Stimulated activated naive B cell treated with anti-CD40 and anti-IgM and Interleukin-4, amounts not matched to agents 10 μg/mL and 1 μg/mL and 100 μg/mL, for 72 hours (primary cell): ENCODE data around the gene XPR1.

Experiments used
- ATAC-seq, 2 donors: fragments of 150-1000 bp; cut with Tn5 transposase; replicated peaks; 2 replicates each; pipeline ENCODE4 v1.10.0; 2021; ENCODE audit warnings: moderate library complexity in 1 of 2
- DNase-seq: peaks from one replicate; pipeline ENCODE4 v3.0.0; 2021
- H3K27ac Mint-ChIP-seq: one replicate; pipeline ENCODE4 v1.8.0; 2022; ENCODE audit warnings: mild to moderate bottlenecking, mixed read lengths
- H3K27me3 Mint-ChIP-seq, 2 donors: one replicate each; pipeline ENCODE4 v1.8.0; 2022; ENCODE audit warnings: mixed read lengths in 2 of 2
- H3K36me3 Mint-ChIP-seq, 2 donors: one replicate each; pipeline ENCODE4 v1.8.0; 2022; ENCODE audit warnings: mixed read lengths in 2 of 2, mild to moderate bottlenecking in 1 of 2
- H3K4me1 Mint-ChIP-seq, 2 donors: one replicate each; pipeline ENCODE4 v1.8.0; 2022; ENCODE audit warnings: mixed read lengths in 2 of 2, mild to moderate bottlenecking in 1 of 2
- H3K4me3 Mint-ChIP-seq, 2 donors: one replicate each; pipeline ENCODE4 v1.8.0; 2022; ENCODE audit warnings: mild to moderate bottlenecking in 2 of 2, mixed read lengths in 2 of 2, moderate library complexity in 1 of 2
- H3K9me3 Mint-ChIP-seq, 2 donors: one replicate each; pipeline ENCODE4 v1.8.0; 2022; ENCODE audit warnings: mixed read lengths in 2 of 2, mild to moderate bottlenecking in 1 of 2

XPR1 gene

DNA sequence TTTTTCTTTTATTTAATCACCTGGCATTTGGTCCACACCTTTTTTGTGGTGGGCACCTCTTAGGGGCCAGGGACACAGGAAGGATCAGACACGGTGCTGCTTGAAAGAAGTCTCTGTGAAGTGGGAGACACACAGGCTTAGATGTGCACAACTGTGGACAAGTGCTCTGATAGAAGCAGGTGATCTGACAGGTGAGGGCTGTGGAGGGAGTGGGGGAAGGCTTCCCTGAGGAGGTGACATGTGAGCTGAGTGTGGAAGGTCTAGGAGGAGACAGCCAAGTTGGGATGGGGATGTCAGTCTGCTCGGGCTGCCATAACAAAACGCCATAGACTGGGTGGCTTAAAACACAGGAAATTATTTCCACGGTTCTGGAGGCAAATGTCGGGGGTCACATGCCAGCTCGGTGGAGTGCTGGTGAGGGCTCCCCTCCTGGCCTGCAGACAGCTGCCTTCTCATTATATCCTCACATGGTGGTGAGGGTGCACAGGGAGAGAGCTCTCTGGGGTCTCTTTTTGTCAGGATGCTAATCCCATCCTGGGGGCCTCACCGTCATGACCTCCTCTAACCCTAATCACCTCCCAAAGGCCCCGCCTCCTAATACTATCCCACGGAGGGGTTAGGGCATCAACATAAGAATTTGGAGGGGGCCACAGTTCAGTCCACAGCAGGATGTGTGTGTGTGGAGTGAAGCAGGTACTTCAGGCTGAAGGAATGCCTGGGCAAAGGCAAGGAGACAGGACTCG lies 275.7 kb downstream of the XPR1 start:
- H3K4me3 Mint-ChIP-seq, result no peak overlapping the region
- ATAC-seq (no peak), DNase-seq (no peak)
- no peak overlapping the region for H3K27ac Mint-ChIP-seq
- peaks cover 4 to 21% of the 10 kb centered on the region in 2 donors for H3K4me1 Mint-ChIP-seq
- H3K36me3 Mint-ChIP-seq, result peaks cover 0 to 3% of the 10 kb centered on the region in 2 donors
- H3K27me3 Mint-ChIP-seq, result peaks cover 16 to 35% of the 10 kb centered on the region in 2 donors
- H3K9me3 Mint-ChIP-seq, result peaks cover 2 to 4% of the 10 kb centered on the region in 2 donors

DNA sequence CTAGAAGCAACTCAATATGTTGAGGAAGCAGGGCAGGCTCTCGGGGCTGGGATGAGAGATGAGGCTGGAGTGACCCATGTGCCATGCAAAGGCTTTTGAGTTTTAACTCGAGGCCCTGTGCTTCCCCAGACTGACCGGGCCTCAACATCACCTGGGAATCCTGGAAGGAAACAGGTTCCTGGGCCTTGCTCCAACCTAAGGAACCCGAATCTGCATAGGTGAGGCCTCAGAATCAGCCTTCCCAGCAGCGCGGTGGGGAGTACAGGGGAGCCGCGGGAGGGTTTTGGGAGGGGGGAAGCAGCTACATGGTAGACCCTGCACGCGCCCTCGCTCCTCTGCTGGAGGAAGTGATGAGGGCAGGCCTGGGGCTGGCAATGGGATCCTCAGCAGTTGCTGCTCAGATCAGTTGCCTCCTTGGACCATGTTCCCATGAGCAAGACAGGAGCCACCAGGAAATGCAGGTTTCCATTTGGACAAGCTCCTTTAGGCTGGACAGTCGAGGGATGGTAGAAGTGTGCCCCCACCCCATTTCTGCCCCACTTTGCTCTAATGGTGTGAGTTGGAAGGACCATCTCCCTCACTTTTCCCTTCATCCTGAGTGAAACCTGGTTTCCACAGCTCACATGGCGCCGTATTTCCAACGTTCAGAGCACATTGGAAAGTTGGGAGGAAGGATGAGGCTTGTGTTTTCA lies 276.4 kb downstream of the XPR1 start:
- Mint-ChIP-seq H3K4me3 (no peak overlapping the region), H3K9me3 (peaks cover 2 to 4% of the 10 kb centered on the region in 2 donors), H3K36me3 (peaks cover 0 to 3% of the 10 kb centered on the region in 2 donors), H3K27ac (no peak overlapping the region), H3K27me3 (peaks cover 16 to 35% of the 10 kb centered on the region in 2 donors), H3K4me1 (peaks cover 4 to 21% of the 10 kb centered on the region in 2 donors)
- ATAC-seq, result no peak
- no peak for DNase-seq

DNA sequence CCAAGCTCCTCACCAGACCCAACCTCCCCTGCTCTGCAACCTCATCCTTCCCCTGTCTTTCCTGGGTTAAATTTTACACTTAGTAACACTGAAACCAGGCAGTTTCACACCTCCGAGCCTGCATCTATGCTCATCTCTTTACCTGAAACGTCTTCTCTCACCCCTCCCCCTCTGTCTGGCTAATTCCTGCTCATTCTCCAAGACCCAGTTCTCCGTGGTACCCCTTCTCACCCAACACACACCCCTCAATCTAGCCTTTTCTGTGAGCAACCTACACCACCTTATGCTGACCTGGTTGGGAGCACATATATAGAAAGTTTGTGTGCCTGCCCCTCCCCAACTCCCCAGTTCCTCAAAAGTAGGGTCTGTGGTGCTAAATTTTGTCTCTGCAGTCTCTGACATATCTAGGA lies 277.2 kb downstream of the XPR1 start:
- Mint-ChIP-seq H3K36me3 (peaks cover 3% of the 10 kb centered on the region in 2 donors), H3K4me1 (peaks cover 4 to 26% of the 10 kb centered on the region in 2 donors), H3K4me3 (no peak overlapping the region), H3K27me3 (peaks cover 21 to 43% of the 10 kb centered on the region in 2 donors), H3K9me3 (peaks cover 2 to 4% of the 10 kb centered on the region in 2 donors), H3K27ac (no peak overlapping the region)
- DNase-seq (no peak), ATAC-seq (peak; percentile 54 to 55)

DNA sequence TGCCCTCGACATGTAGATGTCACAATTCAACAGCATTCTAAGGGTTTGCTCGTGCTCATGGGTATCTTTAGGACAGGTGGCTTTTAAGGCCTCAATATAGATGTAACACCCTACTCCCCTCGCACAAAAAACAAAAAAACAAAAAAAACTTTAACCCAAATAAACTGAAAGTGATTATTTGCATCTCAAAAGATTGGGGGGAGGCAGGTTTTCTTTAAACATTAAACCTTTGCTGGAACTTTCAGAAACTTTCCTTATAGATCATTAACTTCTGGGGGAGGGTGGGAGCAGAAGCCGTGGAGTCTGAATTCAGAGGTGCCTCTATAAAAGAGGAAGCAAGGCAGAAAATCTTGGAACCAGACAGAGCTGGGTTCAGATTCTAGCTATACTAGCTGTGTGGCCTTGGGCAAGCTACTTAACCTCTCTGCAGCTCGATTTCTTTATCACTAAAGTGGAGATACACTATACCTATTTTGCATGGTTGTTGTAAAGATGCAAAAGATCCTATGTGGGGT lies 277.7 kb downstream of the XPR1 start:
- DNase-seq (no peak), ATAC-seq (peak; percentile 46 to 53)
- H3K27me3 Mint-ChIP-seq, result peaks cover 21 to 42% of the 10 kb centered on the region in 2 donors
- H3K36me3 Mint-ChIP-seq, result peaks cover 2 to 3% of the 10 kb centered on the region in 2 donors
- peaks cover under 1 to 2% of the 10 kb centered on the region in 2 donors for H3K9me3 Mint-ChIP-seq
- peaks cover 4 to 26% of the 10 kb centered on the region in 2 donors for H3K4me1 Mint-ChIP-seq
- no peak overlapping the region for H3K27ac Mint-ChIP-seq
- no peak overlapping the region for H3K4me3 Mint-ChIP-seq

DNA sequence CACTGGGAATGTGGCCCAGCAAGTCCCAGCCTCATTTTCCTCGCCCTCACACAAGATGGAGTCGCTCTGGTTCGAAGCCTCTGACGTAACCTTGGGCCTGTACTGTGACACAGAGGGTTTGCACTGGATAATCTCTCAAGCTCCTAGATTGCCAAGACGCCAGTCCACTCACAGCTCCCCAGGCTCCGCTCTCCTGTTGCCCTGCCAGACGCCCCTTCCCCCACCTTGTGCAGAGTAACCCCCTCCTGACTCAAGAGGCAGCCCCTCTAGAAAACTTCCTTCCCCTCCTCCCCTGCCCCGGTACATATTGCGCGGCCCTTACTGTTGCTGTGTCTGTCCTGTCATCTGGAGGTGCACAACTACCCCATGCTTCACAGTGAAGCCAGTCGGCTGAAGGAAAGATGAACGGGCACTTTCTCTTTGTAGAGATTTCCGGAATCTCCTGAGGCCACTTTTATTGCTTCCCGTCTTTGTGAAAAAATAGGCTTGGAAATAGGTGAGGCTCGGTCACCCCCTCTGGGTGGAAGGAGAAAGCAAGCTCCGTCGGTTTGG lies 279.9 kb downstream of the XPR1 start:
- H3K27ac Mint-ChIP-seq, result no peak overlapping the region
- no peaks in the 10 kb centered on the region for H3K9me3 Mint-ChIP-seq
- ATAC-seq (no peak), DNase-seq (no peak)
- H3K27me3 Mint-ChIP-seq, result peaks cover 31 to 53% of the 10 kb centered on the region in 2 donors
- H3K4me3 Mint-ChIP-seq, result peak overlapping the region; percentile 59 to 76
- H3K4me1 Mint-ChIP-seq, result peaks cover 4 to 26% of the 10 kb centered on the region in 2 donors
- peaks cover 0 to 3% of the 10 kb centered on the region in 2 donors for H3K36me3 Mint-ChIP-seq

DNA sequence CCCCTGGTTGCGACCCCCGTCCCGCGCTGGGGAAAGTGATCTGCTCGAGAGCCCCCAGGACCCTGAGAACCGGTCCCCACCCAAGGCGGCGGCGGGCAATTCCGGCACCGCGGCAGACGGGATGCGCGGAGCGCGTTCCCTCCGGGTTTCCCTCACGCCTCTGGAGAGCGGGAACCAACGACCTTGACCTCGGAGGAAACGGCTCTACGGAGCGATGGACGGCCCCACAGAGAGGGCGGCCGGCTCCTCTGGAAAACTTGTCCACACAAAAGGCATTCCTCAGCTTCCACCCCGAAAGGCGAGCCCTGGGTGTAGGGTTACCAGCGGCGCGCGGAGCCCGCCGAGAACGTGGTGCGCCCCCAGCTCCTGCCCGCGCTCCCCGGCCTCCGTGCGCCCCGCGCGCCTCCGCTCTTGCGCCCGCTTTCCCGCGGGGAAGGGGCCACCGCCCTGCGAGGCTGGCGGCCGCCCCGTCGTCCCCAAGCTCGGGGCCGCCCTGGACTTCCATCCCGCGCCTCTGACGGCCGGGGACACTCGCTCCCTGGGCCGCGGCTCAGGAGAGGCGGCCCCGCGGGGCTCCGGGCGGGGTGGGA lies 280.5 kb downstream of the XPR1 start:
- Mint-ChIP-seq H3K4me1 (peaks cover 4 to 26% of the 10 kb centered on the region in 2 donors), H3K36me3 (peaks cover 0 to 3% of the 10 kb centered on the region in 2 donors), H3K9me3 (no peaks in the 10 kb centered on the region), H3K27ac (no peak overlapping the region), H3K27me3 (peaks cover 34 to 50% of the 10 kb centered on the region in 2 donors), H3K4me3 (peak overlapping the region; percentile 59 to 76)
- ATAC-seq (peak; percentile 29 to 33), DNase-seq (no peak)

DNA sequence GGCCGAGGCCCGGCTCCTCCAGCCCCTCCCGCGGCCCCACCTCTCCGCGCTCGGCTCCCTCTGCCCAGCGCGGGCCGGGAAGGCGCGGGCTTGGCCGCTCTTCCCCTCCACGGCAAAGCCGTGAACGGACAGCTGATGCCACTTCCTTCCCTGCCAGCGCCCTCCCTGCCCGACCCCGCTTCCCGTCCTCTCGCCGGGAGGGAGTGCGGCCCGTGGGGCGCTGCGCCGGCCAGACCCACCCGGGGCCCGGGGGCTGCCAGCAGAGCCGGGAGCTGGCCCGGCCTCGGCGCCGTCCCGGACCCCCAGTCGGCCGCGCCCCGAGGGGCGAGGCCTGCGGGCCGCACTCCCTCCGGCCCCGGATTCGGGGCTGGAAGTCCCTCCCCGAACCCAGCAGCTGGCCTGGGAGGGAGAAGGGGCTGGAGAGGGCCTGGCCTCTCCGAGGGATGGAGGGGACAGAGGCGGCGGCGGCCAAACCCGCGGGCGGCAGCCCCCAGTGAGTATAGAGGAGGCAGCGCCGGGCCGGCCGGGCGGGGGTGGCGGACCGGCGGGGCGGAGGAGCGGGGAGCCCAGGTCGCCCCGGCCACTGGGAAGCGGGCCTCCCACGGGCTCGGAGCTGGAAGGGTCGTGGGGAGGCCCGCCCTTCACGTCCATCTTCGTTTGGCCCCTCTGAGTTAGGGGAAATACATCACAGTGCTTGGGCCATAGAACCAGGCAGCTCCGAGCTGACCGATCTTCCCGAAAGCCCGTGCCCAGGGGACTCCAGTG lies 281.2 kb downstream of the XPR1 start, which contains the start of gene KIAA1614:
KIAA1614 (plus strand) TSS at position 97 of the 765 bp plus-strand sequence; CDS start at position 444, 347 bp downstream.
- Mint-ChIP-seq H3K4me3 (peak within 1 kb of the TSS; percentile 72 to 76), H3K27ac (no peak within 1 kb of the TSS), H3K36me3 (peaks cover 0 to 3% of the 10 kb centered on the region in 2 donors), H3K4me1 (peaks cover 4 to 26% of the 10 kb centered on the region in 2 donors), H3K27me3 (peaks cover 34 to 44% of the 10 kb centered on the region in 2 donors), H3K9me3 (no peaks in the 10 kb centered on the region)
- ATAC-seq (peak; percentile 29 to 50), DNase-seq (no peak)

DNA sequence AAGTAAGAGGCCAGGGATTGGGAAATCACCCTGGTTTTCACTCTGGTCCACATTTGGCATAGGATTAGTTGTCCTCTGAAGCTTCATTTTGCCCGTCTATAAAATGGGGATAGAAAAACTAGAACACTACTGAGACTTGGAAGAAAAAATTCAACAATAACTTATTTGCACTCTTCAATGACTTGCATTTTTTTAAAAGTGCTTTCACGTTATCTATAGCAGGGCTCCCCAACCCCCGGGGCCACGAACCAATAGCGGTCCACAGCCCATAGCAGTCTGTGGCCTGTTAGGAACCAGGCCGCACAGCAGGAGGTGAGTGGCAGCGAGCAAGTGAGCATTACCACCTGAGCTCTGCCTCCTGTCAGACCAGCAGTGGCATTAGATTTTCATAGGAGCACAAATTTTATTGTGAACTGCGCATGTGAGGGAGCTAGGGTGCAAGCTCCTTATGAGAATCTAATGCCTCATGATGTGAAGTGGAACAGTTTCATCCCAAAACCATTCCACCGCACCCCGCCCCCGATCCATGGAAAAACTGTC lies 283.7 kb downstream of the XPR1 start:
- no peaks in the 10 kb centered on the region for H3K9me3 Mint-ChIP-seq
- peaks cover 0 to 3% of the 10 kb centered on the region in 2 donors for H3K36me3 Mint-ChIP-seq
- H3K27me3 Mint-ChIP-seq, result peaks cover 29 to 38% of the 10 kb centered on the region in 2 donors
- H3K4me3 Mint-ChIP-seq, result no peak overlapping the region
- peaks cover 0 to 13% of the 10 kb centered on the region in 2 donors for H3K4me1 Mint-ChIP-seq
- DNase-seq, result no peak
- H3K27ac Mint-ChIP-seq, result no peak overlapping the region
- no peak for ATAC-seq

DNA sequence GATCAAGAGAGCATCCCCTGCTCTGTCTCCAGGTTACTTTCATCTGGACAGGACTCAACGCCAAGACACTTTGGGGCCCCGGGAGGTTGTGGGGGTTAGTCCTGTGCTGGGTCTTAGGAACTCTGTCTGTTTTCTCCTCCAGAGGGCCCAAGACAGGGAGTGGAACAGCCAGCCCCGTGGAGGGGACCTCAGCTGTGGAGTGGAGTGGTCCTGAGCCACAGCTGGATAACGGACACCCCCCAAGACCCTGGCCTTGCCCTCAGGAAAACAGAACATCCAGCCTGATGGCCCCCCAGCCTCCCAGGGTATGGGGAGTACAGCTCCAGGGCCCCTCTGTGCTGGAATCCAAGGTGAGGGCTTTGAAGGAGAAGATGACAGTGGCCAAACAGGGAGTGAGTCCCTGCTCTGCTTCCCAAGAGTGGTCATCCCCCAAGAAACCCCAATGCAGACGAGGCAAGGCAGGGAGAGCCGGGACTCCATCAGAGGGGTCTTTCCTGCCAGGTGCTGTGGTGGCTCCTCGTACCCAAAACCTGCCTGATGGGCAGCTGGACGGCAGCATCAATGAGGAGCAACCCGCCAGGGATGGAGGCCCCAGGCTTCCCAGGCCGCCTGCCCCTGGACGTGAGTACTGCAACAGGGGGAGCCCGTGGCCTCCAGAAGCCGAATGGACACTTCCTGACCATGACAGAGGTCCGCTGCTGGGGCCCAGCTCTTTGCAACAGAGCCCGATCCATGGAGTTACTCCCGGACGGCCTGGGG lies 284.4 kb downstream of the XPR1 start:
- Mint-ChIP-seq H3K27me3 (peaks cover 26 to 32% of the 10 kb centered on the region in 2 donors), H3K36me3 (peaks cover 0 to 3% of the 10 kb centered on the region in 2 donors), H3K27ac (no peak overlapping the region), H3K9me3 (no peaks in the 10 kb centered on the region), H3K4me1 (peaks cover 0 to 14% of the 10 kb centered on the region in 2 donors), H3K4me3 (no peak overlapping the region)
- ATAC-seq (no peak), DNase-seq (no peak)

DNA sequence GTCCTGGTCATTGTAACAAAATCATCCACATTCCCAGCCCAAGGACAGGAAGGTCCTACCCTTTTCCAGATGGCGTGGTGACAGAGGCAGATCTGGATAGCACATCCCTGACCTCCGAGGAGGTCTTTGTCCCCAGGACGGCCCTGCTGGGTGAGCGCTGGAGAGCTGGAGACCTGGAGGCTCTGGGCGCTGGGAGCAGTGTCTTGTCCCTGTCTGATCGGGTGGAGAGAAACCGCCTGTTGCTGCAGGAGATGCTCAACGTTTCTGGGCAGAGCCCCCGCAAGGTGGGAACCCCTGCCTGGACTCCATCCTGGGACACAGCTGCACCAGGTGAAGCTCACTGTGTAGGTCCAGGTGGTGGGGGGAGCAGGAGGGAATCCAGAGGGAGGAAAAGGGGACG lies 284.9 kb downstream of the XPR1 start:
- no peak for ATAC-seq
- H3K9me3 Mint-ChIP-seq, result no peaks in the 10 kb centered on the region

DNA sequence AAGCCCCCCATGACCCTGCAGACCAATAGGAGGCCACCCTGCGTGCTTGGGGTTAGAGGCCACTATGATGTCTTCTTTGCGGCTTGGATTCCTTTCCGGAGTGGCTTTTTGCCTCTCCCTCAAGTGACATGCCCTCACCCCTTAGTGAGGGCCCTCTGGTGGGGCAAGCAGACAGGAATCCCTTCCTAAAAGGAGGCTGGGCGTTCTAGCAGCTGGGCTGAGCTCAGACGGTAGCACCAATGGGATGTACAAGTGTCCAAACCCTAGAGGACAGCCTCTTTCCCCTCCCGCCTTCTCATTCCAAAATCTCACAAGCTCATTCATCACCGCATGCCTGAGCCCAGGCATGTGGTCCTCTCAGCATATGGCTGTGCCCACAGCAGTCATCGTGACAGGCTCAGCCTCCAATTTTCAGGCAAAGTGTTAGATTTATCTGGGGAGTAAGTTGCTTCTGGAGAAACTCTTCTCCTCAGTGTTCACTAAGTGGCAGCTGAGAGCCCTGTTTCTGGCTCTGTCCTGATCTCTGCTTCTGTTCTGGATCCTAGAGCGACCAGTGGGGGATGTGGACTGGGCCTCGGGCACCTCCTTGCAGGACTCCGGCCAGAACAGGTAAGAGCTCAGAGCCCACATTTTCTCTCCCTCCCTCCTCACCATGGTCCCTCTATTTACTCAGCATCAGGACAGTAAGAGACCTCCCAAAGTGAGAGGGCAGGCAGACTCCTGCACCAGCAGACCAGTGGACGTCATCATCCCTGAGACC lies 285.7 kb downstream of the XPR1 start:
- no peak for ATAC-seq
- peaks cover 0 to 14% of the 10 kb centered on the region in 2 donors for H3K4me1 Mint-ChIP-seq
- peaks cover 0 to 3% of the 10 kb centered on the region in 2 donors for H3K36me3 Mint-ChIP-seq
- peak overlapping the region; percentile 44 for H3K27ac Mint-ChIP-seq
- no peaks in the 10 kb centered on the region for H3K9me3 Mint-ChIP-seq
- no peak for DNase-seq
- peaks cover 17 to 23% of the 10 kb centered on the region in 2 donors for H3K27me3 Mint-ChIP-seq
- H3K4me3 Mint-ChIP-seq, result no peak overlapping the region

More for the DNA sequence above, 284.9 kb downstream of the XPR1 start:
- Mint-ChIP-seq H3K4me3 (no peak overlapping the region), H3K36me3 (peaks cover 0 to 3% of the 10 kb centered on the region in 2 donors), H3K27me3 (peaks cover 21 to 27% of the 10 kb centered on the region in 2 donors), H3K27ac (no peak overlapping the region), H3K4me1 (peaks cover 0 to 16% of the 10 kb centered on the region in 2 donors)
- no peak for DNase-seq

DNA sequence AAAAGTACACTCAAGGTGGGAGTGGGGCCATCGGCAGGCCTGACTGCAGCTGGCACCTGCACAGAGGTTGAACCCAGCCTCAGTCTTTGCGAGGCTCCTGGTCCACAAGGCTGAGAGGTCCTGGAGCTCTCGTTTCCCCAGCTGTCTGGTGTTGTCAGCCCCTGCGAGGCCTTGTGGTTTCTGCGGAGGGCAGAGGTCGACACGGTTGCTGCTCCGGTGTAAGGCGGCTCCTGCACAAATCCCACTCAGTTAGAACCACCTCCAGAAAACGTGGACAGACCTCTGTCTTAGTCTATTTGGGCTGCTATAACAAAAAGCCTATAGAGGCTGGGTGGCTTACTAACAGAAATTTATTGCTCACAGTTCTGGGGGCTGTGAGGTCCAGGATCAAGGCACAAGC lies 286.7 kb downstream of the XPR1 start:
- peak overlapping the region; percentile 47 for H3K27ac Mint-ChIP-seq
- H3K9me3 Mint-ChIP-seq, result no peaks in the 10 kb centered on the region
- no peak for DNase-seq
- no peak overlapping the region for H3K4me3 Mint-ChIP-seq
- peaks cover 17 to 24% of the 10 kb centered on the region in 2 donors for H3K27me3 Mint-ChIP-seq
- H3K36me3 Mint-ChIP-seq, result peaks cover 0 to under 1% of the 10 kb centered on the region in 2 donors
- peak in 1 of 2 donors; percentile 20 for ATAC-seq
- peaks cover 0 to 16% of the 10 kb centered on the region in 2 donors for H3K4me1 Mint-ChIP-seq
